SU-DHL-6 (cell line): Measurements from ENCODE around the gene SPATA9.
A peak's percentile ranks its signal among the peaks of the same experiment; 100 is the strongest.

Source experiments
- H2AFZ ChIP-seq: fragments of 200-600 bp; sonication (generic); 2 replicates; pipeline ENCODE4 v1.6.1; 2014; ENCODE audit warnings: low read depth, mild to moderate bottlenecking, moderate library complexity, mixed read lengths, antibody characterized with exemption, low read length; ENCODE audit not compliant: severe bottlenecking
- H3F3A ChIP-seq: fragments of 200-600 bp; shearing (Covaris generic); 2 replicates; pipeline ENCODE4 v1.6.0; 2016; ENCODE audit warnings: antibody characterized with exemption, mild to moderate bottlenecking; ENCODE audit not compliant: insufficient read depth
- H3K27ac ChIP-seq: fragments of 200-600 bp; sonication (generic); 2 replicates; pipeline ENCODE4 v1.5.1; 2016; ENCODE audit warnings: low read depth, mild to moderate bottlenecking, low read length, moderate library complexity, mixed read lengths
- H3K27me3 ChIP-seq: fragments of 200-600 bp; sonication (generic), shearing (Covaris generic); 2 replicates; pipeline ENCODE4 v1.6.0; 2014; ENCODE audit warnings: mild to moderate bottlenecking, low read length
- H3K36me3 ChIP-seq: fragments of 200-600 bp; sonication (generic); 2 replicates; pipeline ENCODE4 v1.6.1; 2014; ENCODE audit warnings: mild to moderate bottlenecking, low read length, mixed read lengths
- H3K4me2 ChIP-seq: fragments of 300-600, 200-600 bp; shearing (Covaris generic), sonication (generic); 2 replicates; pipeline ENCODE4 v1.6.0; 2014; ENCODE audit warnings: low read length, low read depth, mild to moderate bottlenecking; ENCODE audit not compliant: poor library complexity, severe bottlenecking
- H3K4me3 ChIP-seq: fragments of 200-600 bp; sonication (generic); 2 replicates; pipeline ENCODE4 v1.5.1; 2014; ENCODE audit warnings: antibody characterized with exemption, low read length, mild to moderate bottlenecking, mixed read lengths; ENCODE audit not compliant: insufficient read depth, poor library complexity, severe bottlenecking
- H3K79me2 ChIP-seq: fragments of 200-600 bp; sonication (generic); 2 replicates; pipeline ENCODE4 v1.6.1; 2014; ENCODE audit warnings: mild to moderate bottlenecking, low read length, moderate library complexity; ENCODE audit not compliant: insufficient read depth
- H3K9ac ChIP-seq: fragments of 200-600 bp; sonication (generic); 2 replicates; pipeline ENCODE4 v1.7.0; 2014; ENCODE audit warnings: mild to moderate bottlenecking, low read length
- H3K9me2 ChIP-seq: fragments of 200-600 bp; sonication (generic); replicated peaks from 2 replicates; pipeline ENCODE4 v1.6.1; 2014; ENCODE audit warnings: low read length; ENCODE audit not compliant: insufficient read depth
- H3K9me3 ChIP-seq: fragments of 200-600 bp; sonication (generic); 2 replicates; pipeline ENCODE4 v1.6.1; 2014; ENCODE audit warnings: low read length, mixed read lengths; ENCODE audit not compliant: insufficient read depth
- H4K20me1 ChIP-seq: fragments of 200-600 bp; sonication (generic); 2 replicates; pipeline ENCODE4 v1.6.1; 2014; ENCODE audit warnings: low read depth, mild to moderate bottlenecking, antibody characterized with exemption, low read length, moderate library complexity, mixed read lengths
- CTCF ChIP-seq: fragments of 200-600 bp; sonication (generic); IDR thresholded peaks from one replicate; pipeline ENCODE4 v1.5.1; 2017; ENCODE audit warnings: antibody characterized with exemption, mild to moderate bottlenecking, low read length, moderate library complexity; ENCODE audit not compliant: insufficient read depth, poor library complexity, severe bottlenecking
- EZH2phosphoT487 ChIP-seq: fragments of 200-600 bp; sonication (generic), shearing (Covaris generic); conservative IDR thresholded peaks from 2 replicates; pipeline ENCODE4 v1.6.1; 2018; ENCODE audit warnings: mild to moderate bottlenecking, antibody characterized with exemption, low read length, moderate library complexity, mixed read lengths

Gene SPATA9

GRCh38 chr5:95631991-95632675 is 50.7 kb downstream of the SPATA9 start:
- TF ChIP-seq CTCF (no peak), EZH2phosphoT487 (no peak)
- no peak overlapping the region for H3K27ac ChIP-seq
- no peak overlapping the region for H3K4me2 ChIP-seq
- no peaks in the 10 kb centered on the region for H4K20me1 ChIP-seq
- no peaks in the 10 kb centered on the region for H3K36me3 ChIP-seq
- no peaks in the 10 kb centered on the region for H3K9me3 ChIP-seq
- no peaks in the 10 kb centered on the region for H3K79me2 ChIP-seq
- peak overlapping the region; percentile 42 for H2AFZ ChIP-seq
- H3K9me2 ChIP-seq = no peaks in the 10 kb centered on the region
- no peak overlapping the region for H3K4me3 ChIP-seq
- H3F3A ChIP-seq = no peaks in the 10 kb centered on the region
- no peaks in the 10 kb centered on the region for H3K27me3 ChIP-seq
- no peak overlapping the region for H3K9ac ChIP-seq

GRCh38 chr5:95631255-95631958 is 51.4 kb downstream of the SPATA9 start:
- TF ChIP-seq EZH2phosphoT487 = no peak
- TF ChIP-seq CTCF = no peak

GRCh38 chr5:95630394-95630917 is 52.3 kb downstream of the SPATA9 start:
- Histone ChIP-seq H3K36me3 (no peaks in the 10 kb centered on the region), H3K9ac (no peak overlapping the region), H2AFZ (no peak overlapping the region), H3K9me2 (no peaks in the 10 kb centered on the region), H4K20me1 (no peaks in the 10 kb centered on the region), H3K27me3 (no peaks in the 10 kb centered on the region), H3F3A (no peaks in the 10 kb centered on the region), H3K79me2 (no peaks in the 10 kb centered on the region), H3K27ac (no peak overlapping the region), H3K4me3 (no peak overlapping the region), H3K9me3 (no peaks in the 10 kb centered on the region), H3K4me2 (no peak overlapping the region)
- TF ChIP-seq CTCF = no peak

More at GRCh38 chr5:95631255-95631958, 51.4 kb downstream of the SPATA9 start:
- Histone ChIP-seq H3K4me2 (no peak overlapping the region), H2AFZ (peak overlapping the region; percentile 42), H3K9me3 (no peaks in the 10 kb centered on the region), H3F3A (no peaks in the 10 kb centered on the region), H3K4me3 (no peak overlapping the region), H4K20me1 (no peaks in the 10 kb centered on the region), H3K9me2 (no peaks in the 10 kb centered on the region), H3K36me3 (no peaks in the 10 kb centered on the region), H3K79me2 (no peaks in the 10 kb centered on the region), H3K27me3 (no peaks in the 10 kb centered on the region), H3K9ac (no peak overlapping the region), H3K27ac (no peak overlapping the region)
